GM18519 (cell line): ENCODE data around the gene CXCL11.
"Not testable (repeated sequence)": the region's sequence is repeated elsewhere in the genome, so short reads cannot be mapped to it uniquely, and the experiment has no call there.

ENCODE experiments used
- ATAC-seq: cut with Tn5 transposase; IDR thresholded peaks from one replicate; pipeline ENCODE4 v1.9.1; 2021; ENCODE audit warnings: mild to moderate bottlenecking, moderate library complexity; ENCODE audit not compliant: unreplicated experiment, low FRiP score

CXCL11 gene

DNA sequence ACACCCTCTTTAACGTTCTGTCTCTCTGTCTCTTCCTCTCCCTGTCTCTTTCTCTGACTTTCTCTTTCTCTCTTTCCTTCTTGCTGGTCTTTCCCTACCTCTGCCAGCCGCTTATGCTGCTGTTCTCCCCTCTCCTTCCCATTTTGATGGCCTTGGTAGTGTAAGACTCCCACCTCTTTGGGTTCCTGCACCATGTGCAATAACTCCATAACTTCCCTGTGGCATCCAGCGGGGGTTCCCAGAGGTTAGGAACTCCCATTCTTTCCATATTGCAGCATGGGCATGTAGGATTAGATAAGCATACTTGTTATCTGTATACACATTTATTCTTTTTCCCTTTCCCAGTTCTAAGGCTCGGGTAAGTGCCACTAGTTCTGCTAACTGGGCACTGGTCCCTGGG is 8.8 kb upstream of the CXCL11 start:
- not testable (repeated sequence) for ATAC-seq

GRCh38 chr4:76043306-76043705 is 7.4 kb upstream of the CXCL11 start:
- not testable (repeated sequence) for ATAC-seq

DNA sequence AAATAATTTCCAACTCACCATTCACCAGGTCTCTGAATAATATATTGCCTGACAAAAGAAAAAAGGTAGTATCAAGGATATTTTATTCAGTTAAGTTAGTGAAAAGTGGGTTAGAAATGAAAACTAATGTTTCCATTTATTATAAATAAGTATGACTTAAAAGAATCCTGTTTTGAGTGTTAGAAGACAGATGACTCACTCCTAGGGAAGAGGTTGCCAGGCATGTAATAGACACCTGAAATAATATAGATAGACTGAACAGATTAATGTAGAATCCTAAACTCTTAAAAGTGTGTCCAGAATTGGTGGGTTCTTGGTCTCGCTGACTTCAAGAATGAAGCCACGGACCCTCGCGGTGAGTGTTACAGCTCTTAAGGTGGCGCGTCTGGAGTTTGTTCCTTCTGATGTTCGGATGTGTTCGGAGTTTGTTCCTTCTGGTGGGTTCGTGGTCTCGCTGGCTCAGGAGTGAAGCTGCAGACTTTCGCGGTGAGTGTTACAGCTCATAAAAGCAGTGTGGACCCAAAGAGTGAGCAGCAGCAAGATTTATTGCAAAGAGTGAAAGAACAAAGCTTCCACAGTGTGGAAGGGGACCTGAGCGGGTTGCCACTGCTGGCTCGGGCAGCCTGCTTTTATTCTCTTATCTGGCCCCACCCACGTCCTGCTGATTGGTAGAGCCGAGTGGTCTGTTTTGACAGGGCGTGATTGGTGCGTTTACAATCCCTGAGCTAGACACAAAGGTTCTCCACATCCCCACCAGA is 6.5 kb upstream of the CXCL11 start:
- ATAC-seq: not testable (repeated sequence)

DNA sequence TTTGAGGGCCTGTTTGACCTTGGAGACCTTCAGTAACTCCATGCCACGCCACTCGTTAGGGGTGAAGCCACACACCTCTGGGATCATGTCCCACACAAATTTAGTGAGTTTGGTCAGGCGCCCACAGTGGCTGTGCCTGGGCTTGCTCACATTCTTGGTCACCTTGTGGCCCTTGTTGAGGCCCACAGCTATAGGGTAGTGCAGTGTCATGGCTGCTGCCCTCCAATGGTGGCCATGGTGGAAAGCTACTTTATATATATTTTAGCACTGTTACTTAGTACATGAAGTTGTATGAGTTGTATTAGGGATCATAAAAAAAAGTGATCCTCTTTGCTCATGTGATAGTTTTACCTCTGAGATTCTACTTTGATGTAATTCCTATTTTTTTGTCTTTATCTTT is 985 bp upstream of the CXCL11 start:
- no peak for ATAC-seq

DNA sequence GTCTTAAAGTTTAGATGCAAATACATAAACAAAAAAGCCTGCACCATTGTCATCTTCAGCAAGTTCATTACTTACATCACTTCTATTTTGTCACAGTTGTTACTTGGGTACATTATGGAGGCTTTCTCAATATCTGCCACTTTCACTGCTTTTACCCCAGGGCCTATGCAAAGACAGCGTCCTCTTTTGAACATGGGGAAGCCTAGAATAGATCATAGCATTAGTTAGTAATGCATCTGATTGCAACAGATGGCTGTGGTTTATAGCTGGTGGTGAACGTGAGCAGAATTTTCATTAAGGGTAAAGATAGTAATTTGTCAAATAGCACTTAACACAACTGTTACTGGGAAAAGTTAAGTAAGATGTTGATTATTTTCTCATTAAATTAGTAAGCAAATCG is 729 bp downstream of the CXCL11 start:
- ATAC-seq: peak; percentile 54

DNA sequence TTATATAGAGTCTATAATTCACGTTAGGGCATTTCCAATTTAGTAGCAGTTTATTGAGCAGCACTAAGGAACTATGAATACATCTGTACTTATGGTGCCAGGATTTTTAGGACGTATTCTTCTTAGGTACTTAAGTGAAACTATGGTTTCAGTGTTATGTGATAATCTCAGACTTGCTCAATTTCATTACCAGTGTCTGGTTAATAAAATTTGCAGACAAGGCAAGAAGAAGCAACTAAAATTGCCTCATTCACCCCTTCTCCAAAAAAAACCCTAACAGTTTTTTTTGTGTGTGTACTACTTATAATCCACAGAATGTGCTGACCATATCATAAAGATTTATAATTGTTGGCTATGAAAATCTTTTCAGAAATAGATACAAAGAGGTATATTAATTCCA is 6.6 kb downstream of the CXCL11 start:
- no peak for ATAC-seq

DNA sequence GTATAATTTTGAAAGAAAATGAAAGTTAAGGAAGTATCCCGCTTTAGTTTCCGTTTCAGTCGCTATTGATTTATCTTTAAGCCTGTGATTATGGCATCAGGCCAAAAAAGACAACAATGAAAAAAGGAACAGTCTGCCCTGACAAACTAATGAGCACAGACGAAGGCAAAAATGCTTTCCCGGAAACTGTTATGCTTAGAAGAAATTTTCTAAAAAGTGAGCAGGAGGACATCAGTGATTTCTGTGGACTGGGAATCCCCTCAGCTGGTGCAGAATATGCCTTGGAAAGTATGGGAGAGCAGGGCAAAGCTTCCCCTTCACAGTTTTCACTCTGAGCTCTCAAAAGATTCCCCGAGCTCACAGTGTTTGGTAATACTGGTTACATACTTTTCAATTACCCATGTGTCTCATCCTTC is 7.5 kb downstream of the CXCL11 start:
- no peak for ATAC-seq

DNA sequence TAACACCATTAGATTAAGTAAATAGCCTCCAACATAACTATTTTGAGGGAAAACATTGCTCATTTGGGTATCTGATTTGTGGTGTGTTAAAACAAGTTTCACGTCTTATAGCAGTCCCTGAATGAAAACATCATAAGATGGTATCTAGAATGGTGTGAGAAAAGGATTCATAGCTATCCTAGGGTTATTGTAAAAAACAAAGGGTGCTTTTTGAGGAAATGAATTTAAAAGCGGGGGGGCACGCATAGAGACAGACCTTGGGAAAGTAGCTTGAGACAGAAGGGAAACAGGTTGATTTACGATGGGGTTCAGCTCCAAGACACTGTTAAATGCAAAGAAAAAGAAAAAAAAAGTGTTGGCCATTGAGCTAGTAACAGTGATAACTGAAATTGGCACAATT is 11.8 kb downstream of the CXCL11 start:
- ATAC-seq: no peak

GRCh38 chr4:76023389-76023788 is 12.5 kb downstream of the CXCL11 start, which contains the start of gene CXCL10:
TSS of gene CXCL10 (minus strand) at chr4:76023497. CDS start at chr4:76023431, 66 bp downstream.
- no peak for ATAC-seq

GRCh38 chr4:76022677-76023076 is 13.2 kb downstream of the CXCL11 start:
- no peak for ATAC-seq

DNA sequence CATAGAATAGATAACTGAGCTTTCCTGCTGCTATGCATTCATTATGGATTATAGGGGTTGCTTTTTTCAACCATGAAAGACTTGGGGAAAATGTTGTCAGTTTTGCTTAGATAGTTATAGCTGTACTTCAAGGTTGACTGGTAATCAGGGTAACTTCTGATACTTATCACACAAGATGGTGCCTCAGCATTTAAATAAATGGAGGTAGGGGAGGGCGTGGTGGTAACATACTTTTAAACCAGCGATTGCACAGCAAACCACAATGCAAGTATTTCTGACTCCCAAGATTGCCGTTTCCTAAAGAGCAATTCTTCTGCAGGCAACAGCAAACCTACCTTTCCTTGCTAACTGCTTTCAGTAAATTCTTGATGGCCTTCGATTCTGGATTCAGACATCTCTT is 13.8 kb downstream of the CXCL11 start:
- no peak for ATAC-seq

GRCh38 chr4:76017056-76017686 is 18.7 kb downstream of the CXCL11 start:
- ATAC-seq: no peak

DNA sequence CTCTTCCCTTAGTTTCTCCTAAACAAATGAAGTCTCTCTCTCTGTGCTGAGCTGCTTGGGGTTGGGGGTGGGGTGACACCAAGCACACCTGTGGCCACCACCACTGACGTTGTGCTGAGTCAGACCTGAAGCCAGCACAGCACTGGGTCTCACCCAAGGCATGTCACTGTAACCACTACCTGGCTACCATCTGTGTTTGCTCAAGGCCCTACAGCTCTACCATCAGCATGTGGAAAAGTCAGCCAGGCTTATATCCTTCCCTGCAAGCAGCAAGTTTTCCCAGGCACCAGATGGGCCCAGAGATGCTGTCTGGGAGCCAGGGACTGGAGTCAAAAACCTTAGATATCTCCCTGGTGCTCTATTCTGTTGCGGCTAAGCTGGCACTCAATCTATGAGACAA is 19.5 kb downstream of the CXCL11 start:
- ATAC-seq: peak; percentile 51

- ATAC-seq: no peak
Measured at GRCh38 chr4:76013540-76013939, 22.3 kb downstream of the CXCL11 start.

DNA sequence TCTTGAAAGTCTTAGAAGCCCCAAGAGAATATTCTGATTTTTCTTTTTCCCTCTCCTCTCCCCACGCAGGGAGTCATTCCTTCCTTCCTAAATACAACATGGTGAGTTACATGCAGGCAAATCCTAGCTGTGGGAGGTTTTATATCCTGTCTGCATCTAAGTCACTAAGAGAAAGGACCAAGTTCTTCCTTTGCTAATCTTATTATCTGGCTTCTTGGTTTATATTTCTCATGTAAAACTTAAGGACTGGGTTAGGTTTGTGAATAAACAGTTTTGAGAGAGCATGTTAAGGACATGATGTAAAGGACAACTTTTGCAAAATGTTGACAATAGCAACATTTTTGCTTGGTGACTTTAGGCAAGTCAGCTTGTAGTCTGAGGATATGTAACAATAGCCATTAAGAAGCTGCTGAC is 23.5 kb downstream of the CXCL11 start:
- ATAC-seq: no peak

- ATAC-seq: peak; percentile 47
Measured at GRCh38 chr4:76011700-76012387, 24.0 kb downstream of the CXCL11 start.

DNA sequence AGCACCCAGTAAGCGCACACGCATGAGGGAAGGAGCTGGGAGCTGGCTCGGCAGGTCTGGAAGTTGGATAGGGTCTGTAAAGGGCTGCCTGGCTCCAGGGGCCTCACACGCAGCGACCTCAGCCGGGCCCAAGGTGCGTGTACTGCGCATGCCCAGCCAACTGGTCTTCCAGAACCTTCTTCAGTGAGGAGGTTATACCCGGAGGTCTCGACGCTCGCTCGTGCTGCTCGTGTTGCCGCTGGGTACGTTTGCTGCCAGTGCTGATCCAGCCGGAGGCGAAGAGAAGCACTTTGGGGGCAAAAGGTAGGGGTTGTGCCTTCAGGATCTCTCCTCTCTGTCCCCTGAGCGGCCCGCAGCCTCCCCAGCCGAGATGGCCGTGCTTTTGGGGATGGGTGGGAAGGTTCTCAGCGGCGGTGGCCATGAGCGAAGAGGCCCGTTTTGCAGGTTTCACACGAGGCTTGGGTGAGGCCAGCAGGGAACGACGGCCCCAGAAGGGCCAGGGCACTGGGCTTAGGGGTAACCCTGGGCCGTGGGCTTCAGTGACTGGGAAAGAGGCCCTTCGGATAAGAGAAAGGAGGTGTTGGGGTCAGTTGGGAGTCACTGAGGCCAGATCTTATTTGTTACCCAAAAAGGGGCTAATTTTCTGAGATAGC is 24.7 kb downstream of the CXCL11 start:
- ATAC-seq: no peak

GRCh38 chr4:76010576-76010975 is 25.3 kb downstream of the CXCL11 start:
- ATAC-seq: no peak

- no peak for ATAC-seq
Measured at GRCh38 chr4:76009311-76009710, 26.6 kb downstream of the CXCL11 start.

DNA sequence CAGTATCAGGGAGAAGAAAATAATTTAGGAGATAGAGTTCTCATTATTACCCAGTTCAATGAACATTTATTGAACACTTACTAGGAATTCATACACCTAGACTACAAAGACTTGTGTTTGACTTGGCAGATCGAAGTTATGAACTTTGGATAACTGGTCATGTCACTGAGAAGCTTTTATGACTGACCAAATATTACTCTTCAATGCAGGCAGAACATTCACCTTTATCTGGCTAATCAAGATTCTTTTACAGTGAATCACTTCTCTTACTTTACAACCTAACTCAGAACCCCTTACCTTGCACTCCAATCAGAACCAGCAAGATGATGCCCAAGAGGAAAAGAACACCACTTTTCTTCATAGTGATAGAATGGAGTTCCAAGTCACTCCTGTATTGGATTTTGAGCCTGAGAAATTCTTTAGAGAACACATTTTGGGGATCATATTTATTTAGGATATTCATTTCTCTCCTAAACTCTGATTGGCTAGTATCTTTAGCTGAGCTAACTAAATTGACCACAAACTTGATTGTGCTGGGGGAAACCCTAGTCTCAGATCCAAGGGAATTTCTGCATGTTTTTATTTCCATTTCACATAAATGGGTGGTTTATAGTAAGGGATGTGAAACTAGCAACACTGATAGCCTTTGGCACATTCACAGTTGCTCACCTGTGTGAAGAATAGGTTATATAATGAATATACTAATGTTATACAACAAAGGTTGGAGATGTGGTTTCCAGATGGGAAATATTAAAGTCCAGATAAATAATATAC is 28.6 kb downstream of the CXCL11 start, which contains the start of gene CXCL9:
TSS of gene CXCL9 (minus strand) at position 421 of the 774 bp plus-strand sequence. CDS start at position 361, 60 bp downstream.
- no peak for ATAC-seq
